GM19043 (cell line): ENCODE results near the gene INTS14.
A peak's percentile ranks its signal among the peaks of the same experiment; 100 is the strongest.

Experiments used
- ATAC-seq: cut with Tn5 transposase; IDR thresholded peaks from one replicate; pipeline ENCODE4 v1.9.1; 2021; ENCODE audit warnings: low read depth; ENCODE audit not compliant: unreplicated experiment

The INTS14 gene

DNA sequence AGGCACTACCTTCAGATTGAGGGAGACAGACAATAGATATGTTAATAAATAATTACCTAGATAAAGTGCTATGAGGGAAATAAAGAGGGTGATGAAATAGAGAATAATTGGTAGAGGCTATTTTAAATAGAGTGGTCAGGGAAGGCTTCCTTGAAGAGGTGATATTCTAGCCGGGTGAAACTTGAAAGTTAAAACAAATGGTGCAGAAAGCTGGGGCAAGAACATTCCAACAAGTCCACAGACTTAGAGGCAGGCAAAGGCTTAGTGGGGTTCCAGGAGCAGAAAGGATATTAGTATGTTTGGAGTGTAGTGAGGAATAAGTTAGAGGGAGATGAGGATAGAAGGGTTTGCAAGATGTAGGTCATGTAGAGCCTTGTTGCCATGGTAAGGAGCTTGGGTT, 70.6 kb downstream of the INTS14 start:
- ATAC-seq, result no peak

DNA sequence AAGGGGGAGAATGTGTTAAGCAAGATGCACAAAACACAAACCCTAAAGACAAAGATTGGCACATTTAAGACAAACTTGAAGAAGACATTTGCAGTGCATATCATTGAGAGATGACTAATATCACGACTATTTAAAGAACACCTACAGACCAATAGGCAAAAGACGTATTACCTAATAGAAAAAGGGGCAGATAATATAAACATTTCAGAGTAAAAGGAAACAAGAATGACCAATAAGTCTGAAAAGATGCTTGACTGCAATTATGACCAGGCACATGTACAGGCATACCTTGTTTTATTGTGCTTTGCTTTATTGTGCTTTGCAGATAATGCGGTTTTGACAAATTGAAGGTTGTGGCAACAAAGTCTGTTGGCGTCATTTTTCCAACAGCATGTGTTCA, 75.7 kb downstream of the INTS14 start:
- ATAC-seq, result no peak

DNA sequence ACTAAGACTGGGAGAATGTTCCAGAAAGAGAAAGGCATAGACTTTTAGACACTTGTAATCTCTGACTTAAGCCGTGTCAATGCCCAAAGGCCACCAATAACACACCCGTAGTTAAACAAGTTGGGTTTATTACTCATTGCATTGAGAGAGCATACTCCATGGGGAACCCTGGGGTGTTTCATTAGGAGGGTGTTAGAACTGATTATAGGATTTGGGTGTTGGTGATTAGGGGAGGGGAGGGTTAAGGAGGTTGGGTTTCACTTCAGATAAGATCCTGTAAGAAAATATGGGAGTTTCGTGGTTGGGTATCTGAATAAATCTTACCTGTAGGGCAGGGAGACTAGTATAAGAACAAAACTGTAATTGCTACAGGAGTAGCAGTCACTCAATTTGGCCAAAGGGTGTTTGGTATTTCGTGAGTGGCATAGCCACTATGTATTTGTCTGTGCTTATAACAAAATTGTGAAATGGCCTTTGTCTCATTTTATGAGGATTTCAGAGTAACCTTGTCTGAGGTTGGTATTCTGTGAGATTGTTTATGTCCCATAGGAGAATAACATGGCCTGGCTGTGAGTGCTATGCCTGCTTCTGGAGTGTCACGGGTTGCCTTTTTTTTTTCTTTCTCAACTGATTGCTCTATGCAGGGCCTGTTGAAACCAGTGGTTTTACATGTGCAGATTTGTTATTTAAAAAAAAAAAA, 77.7 kb downstream of the INTS14 start:
- ATAC-seq, result no peak

DNA sequence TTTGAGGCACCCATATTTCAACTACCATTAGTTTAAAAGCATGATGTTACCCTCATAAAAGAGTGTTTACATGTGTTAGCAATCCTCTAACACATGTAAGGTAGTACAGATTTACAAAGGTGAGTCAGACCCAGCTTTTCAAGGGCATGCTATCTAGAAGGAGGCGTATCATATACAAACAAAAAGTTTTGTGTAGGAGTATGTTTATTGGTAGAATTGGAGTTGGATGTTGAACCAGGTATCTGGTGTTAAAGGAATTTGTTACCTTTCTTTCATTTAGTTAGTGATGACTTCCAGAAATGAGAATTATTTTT, 78.2 kb downstream of the INTS14 start:
- ATAC-seq, result no peak

DNA sequence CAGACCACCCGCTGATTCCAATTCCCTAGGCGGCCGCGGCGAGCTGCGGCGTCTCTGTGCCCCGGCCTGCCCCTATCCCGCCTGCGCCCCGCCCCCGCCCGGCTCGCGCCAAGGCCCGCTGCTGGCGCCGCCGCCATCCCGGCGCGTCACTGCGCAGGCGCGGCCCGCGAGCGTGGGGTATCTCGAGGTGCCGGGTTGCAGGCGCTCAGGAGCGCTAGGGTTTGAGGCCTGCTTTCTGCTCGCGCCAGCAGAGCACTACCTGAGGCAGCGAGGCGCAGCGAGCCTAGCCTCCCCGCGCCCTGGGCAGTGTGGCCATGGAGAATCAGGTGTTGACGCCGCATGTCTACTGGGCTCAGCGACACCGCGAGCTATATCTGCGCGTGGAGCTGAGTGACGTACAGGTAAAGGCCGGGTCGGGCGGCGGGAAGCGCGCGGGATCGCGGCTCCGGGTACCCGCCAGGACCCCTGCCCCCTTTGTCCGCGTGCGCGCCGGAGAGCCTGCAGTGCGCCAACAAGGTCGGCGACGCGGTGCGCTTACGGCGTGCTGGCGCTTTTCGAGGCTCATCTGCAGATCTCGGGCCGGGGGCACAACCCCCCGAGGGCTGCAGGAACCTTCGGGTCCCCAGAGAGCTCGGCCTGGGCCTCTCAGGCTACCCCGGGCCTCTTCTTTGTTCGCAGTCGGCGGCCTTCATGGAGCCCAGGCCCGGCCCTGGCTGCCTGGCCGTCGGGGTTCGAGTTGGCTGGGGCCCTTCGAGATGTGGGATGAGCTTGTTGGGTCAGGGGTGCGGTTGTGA, 80.4 kb downstream of the INTS14 start, which contains the start of gene HACD3:
Gene HACD3, plus strand, starts transcription at position 146 of the 794 bp plus-strand sequence. Its CDS starts 169 bp downstream, at position 315.
- peak; percentile 82 for ATAC-seq

DNA sequence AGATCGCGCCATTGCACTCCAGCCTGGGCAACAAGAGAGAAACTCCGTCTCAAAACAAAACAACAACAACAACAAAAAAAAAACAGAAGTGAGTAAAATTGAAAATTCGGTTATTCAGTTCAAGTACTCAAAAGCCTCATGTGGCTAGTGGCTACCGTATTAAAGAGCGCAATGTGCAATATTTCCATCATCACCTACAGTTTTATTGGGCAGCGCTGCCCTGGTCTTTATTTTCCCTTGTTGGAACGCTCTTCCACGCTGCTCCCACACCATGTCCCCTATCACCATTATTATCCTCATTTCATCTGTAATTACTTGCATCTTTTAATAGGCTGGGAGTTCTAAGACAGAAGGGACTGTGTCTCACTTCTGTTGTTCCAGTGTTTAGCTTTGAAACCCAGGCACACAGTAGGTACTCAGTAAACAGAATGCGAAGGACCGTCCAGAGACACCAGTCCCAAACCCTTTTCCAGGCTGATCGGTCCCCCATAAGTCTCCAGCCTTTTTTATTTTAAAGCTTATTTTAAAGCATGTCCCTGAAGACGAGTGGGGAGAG, 81.1 kb downstream of the INTS14 start:
- no peak for ATAC-seq
